K562 (cell line): ENCODE measurements around the gene CDK11B. TPM values are rescaled to one million over a fixed set of nuclear protein-coding genes. Genes with fewer than 3 reads are reported as not detected.

Experiments
- DDX20 ChIP-seq: fragments of 450-650 bp; IDR thresholded peaks from 2 replicates; pipeline ENCODE4 v1.6.1; 2016; ENCODE audit warnings: missing genetic modification characterization, low read depth, mild to moderate bottlenecking, missing compliant biosample characterization, moderate library complexity
- MAZ ChIP-seq, 2 experiments: fragments of 450-650 bp in 1 of 2; sonication (generic) in 1 of 2; formaldehyde crosslinking; IDR thresholded peaks in 1 of 2; conservative IDR thresholded peaks in 1 of 2; 2 replicates each; pipeline versions ENCODE4 v1.4.0 to v1.5.0; 2020; ENCODE audit warnings: mild to moderate bottlenecking in 1 of 2, missing genetic modification reagents in 1 of 2
- MCM2 ChIP-seq: fragments of 450-650 bp; IDR thresholded peaks from 2 replicates; pipeline ENCODE4 v1.6.1; 2017; ENCODE audit warnings: low read depth, mild to moderate bottlenecking
- NFE2 ChIP-seq: IDR thresholded peaks from 2 replicates; pipeline ENCODE4 v1.6.1; 2014; ENCODE audit warnings: antibody characterized with exemption, low read depth
- PURB ChIP-seq: sonication (generic); formaldehyde crosslinking; IDR thresholded peaks from 2 replicates; pipeline ENCODE4 v1.9.0; 2021; ENCODE audit warnings: low read depth, mild to moderate bottlenecking, missing genetic modification reagents
- SAFB2 ChIP-seq: fragments of 200-400 bp; formaldehyde crosslinking; IDR thresholded peaks from 2 replicates; pipeline ENCODE4 v1.6.1; 2018; ENCODE audit warnings: borderline replicate concordance, low read length, low read depth, moderate library complexity; ENCODE audit not compliant: severe bottlenecking
- STAG1 ChIP-seq: sonication (generic); formaldehyde crosslinking; IDR thresholded peaks from 2 replicates; pipeline ENCODE4 v1.5.0; 2020; ENCODE audit warnings: missing genetic modification reagents, borderline replicate concordance
- ZNF212 ChIP-seq: fragments of 450-650 bp; formaldehyde crosslinking; IDR thresholded peaks from 2 replicates; pipeline ENCODE4 v1.4.0; 2020; ENCODE audit warnings: mild to moderate bottlenecking
- ZNF785 ChIP-seq: fragments of 250-450 bp; sonication (Bioruptor Pico); IDR thresholded peaks from 2 replicates; pipeline ENCODE4 v1.4.0; 2020; ENCODE audit warnings: mild to moderate bottlenecking
- polyA plus RNA-seq, 8 experiments: library from polyadenylated mRNA; depleted of rRNA in 4 of 8; stranded (reverse) in 5 of 8; unstranded in 3 of 8; fragments of >200 nt; fragmentation: Nextera tagmentation in 2 of 8; fragmentation: Illumina TruSeq in 1 of 8; extraction: Ambion mirVana in 2 of 8; extraction: Trizol in 1 of 8; gene quantifications; 2 replicates each; pipeline versions ENCODE4 v1.2.1 to v1.2.3, GENCODE V29; 2011 to 2014; ENCODE audit warnings: inconsistent platforms in 1 of 8, missing spikeins in 1 of 8
- total RNA-seq, 7 experiments: library from RNA; depleted of rRNA in 6 of 7; stranded (reverse); fragments of >200 nt in 6 of 7; fragmentation: Illumina TruSeq in 2 of 7; extraction: Trizol in 2 of 7; gene quantifications; 2 replicates each; pipeline versions ENCODE4 v1.2.1 to v1.2.3, GENCODE V29; 2011 to 2021; ENCODE audit warnings: low replicate concordance in 1 of 7
- TF ChIP-seq, protein P1 (sequence below): fragments of 200-800 bp; sonication (Bioruptor generic); IDR thresholded peaks from 2 replicates; pipeline ENCODE4 v1.6.1; 2016; ENCODE audit warnings: missing genetic modification characterization, missing compliant biosample characterization
- TF ChIP-seq, protein P2 (sequence below): sonication (generic); formaldehyde crosslinking; IDR thresholded peaks from 2 replicates; pipeline ENCODE4 v1.4.0; 2020; ENCODE audit warnings: mild to moderate bottlenecking, missing genetic modification reagents
- TF ChIP-seq, protein P3 (sequence below), 2 experiments: fragments of 450-650 bp in 1 of 2; sonication (generic) in 1 of 2; formaldehyde crosslinking in 1 of 2; IDR thresholded peaks in 1 of 2; conservative IDR thresholded peaks in 1 of 2; 2 replicates each; pipeline versions ENCODE4 v1.6.1 to v1.8.1; 2016 to 2023; ENCODE audit warnings: mild to moderate bottlenecking in 2 of 2, moderate library complexity in 2 of 2, inconsistent platforms in 1 of 2, missing genetic modification reagents in 1 of 2
- TF ChIP-seq, protein P4 (sequence below): sonication (generic); formaldehyde crosslinking; IDR thresholded peaks from 2 replicates; pipeline ENCODE4 v1.8.1; 2023; ENCODE audit warnings: mild to moderate bottlenecking, missing genetic modification reagents

The CDK11B gene
- total and polyA plus RNA-seq, 9 of the 15 experiments (the other 6 are each of a cell fraction or from before 2014, with no cell fraction given), result 2.8 to 52.2 (median 19.5) TPM

DNA sequence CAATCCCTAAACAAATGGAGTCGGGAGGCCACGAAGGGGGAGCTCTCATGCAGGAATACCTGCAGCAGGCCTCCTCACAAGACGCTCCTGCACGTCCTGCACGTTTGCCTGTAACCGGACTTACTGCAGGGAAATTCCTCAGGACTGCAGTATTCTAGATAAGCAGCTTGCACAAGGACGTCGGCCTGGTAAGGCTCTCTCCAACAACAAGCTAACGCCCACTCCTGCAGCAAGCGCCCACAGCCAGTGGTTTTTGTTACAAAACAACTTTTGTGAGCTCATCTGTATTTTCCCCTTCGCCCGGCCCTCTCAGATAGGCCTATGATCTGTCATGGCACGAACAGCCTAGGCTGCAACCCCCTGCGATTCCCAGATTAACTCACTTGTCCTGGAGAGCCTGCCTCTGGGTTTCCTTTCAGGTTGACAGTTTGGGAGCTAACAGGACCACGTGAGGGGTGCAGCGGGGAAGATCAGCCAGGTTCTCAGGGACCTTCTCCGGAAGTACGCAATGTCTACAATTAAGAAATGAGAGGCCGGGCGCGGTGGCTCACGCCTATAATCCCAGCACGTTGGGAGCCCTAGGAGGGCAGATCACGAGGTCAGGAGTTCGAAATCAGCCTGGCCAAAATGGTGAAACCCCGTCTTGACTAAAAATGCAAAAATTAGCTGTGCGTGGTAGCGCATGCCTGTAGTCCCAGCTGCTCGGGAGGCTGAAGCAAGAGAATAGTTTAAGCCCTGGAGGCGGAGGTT lies 44.4 kb downstream of the CDK11B start (continued):
- TF ChIP-seq, protein P1, sequence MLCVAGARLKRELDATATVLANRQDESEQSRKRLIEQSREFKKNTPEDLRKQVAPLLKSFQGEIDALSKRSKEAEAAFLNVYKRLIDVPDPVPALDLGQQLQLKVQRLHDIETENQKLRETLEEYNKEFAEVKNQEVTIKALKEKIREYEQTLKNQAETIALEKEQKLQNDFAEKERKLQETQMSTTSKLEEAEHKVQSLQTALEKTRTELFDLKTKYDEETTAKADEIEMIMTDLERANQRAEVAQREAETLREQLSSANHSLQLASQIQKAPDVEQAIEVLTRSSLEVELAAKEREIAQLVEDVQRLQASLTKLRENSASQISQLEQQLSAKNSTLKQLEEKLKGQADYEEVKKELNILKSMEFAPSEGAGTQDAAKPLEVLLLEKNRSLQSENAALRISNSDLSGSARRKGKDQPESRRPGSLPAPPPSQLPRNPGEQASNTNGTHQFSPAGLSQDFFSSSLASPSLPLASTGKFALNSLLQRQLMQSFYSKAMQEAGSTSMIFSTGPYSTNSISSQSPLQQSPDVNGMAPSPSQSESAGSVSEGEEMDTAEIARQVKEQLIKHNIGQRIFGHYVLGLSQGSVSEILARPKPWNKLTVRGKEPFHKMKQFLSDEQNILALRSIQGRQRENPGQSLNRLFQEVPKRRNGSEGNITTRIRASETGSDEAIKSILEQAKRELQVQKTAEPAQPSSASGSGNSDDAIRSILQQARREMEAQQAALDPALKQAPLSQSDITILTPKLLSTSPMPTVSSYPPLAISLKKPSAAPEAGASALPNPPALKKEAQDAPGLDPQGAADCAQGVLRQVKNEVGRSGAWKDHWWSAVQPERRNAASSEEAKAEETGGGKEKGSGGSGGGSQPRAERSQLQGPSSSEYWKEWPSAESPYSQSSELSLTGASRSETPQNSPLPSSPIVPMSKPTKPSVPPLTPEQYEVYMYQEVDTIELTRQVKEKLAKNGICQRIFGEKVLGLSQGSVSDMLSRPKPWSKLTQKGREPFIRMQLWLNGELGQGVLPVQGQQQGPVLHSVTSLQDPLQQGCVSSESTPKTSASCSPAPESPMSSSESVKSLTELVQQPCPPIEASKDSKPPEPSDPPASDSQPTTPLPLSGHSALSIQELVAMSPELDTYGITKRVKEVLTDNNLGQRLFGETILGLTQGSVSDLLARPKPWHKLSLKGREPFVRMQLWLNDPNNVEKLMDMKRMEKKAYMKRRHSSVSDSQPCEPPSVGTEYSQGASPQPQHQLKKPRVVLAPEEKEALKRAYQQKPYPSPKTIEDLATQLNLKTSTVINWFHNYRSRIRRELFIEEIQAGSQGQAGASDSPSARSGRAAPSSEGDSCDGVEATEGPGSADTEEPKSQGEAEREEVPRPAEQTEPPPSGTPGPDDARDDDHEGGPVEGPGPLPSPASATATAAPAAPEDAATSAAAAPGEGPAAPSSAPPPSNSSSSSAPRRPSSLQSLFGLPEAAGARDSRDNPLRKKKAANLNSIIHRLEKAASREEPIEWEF, result no peak
- TF ChIP-seq ZNF212 (CRISPR knock-in tag) (no peak), STAG1 (no peak), SAFB2 (no peak), DDX20 (tag) (no peak), MAZ (CRISPR knock-in tag; conservative IDR thresholded peaks at IDR 0.05 in 1 of 2, IDR thresholded peaks at IDR 0.05 in 1 of 2) (peak in 1 of 2 experiments; percentile 15; a peak in 1 of 4 replicates), NFE2 (no peak), ZNF785 (no peak), MCM2 (no peak), PURB (CRISPR knock-in tag) (no peak)
- TF ChIP-seq, protein P2, sequence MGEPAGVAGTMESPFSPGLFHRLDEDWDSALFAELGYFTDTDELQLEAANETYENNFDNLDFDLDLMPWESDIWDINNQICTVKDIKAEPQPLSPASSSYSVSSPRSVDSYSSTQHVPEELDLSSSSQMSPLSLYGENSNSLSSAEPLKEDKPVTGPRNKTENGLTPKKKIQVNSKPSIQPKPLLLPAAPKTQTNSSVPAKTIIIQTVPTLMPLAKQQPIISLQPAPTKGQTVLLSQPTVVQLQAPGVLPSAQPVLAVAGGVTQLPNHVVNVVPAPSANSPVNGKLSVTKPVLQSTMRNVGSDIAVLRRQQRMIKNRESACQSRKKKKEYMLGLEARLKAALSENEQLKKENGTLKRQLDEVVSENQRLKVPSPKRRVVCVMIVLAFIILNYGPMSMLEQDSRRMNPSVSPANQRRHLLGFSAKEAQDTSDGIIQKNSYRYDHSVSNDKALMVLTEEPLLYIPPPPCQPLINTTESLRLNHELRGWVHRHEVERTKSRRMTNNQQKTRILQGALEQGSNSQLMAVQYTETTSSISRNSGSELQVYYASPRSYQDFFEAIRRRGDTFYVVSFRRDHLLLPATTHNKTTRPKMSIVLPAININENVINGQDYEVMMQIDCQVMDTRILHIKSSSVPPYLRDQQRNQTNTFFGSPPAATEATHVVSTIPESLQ (CRISPR knock-in tag), result no peak
- TF ChIP-seq, protein P3, sequence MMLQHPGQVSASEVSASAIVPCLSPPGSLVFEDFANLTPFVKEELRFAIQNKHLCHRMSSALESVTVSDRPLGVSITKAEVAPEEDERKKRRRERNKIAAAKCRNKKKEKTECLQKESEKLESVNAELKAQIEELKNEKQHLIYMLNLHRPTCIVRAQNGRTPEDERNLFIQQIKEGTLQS (IDR thresholded peaks at IDR 0.05), result 0 out of 2 replicates have a peak, but pooled peaks have one; percentile 5
- TF ChIP-seq, protein P3 (CRISPR knock-in tag; conservative IDR thresholded peaks at IDR 0.05), result no peak
- TF ChIP-seq, protein P4, sequence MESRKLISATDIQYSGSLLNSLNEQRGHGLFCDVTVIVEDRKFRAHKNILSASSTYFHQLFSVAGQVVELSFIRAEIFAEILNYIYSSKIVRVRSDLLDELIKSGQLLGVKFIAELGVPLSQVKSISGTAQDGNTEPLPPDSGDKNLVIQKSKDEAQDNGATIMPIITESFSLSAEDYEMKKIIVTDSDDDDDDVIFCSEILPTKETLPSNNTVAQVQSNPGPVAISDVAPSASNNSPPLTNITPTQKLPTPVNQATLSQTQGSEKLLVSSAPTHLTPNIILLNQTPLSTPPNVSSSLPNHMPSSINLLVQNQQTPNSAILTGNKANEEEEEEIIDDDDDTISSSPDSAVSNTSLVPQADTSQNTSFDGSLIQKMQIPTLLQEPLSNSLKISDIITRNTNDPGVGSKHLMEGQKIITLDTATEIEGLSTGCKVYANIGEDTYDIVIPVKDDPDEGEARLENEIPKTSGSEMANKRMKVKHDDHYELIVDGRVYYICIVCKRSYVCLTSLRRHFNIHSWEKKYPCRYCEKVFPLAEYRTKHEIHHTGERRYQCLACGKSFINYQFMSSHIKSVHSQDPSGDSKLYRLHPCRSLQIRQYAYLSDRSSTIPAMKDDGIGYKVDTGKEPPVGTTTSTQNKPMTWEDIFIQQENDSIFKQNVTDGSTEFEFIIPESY, result no peak
